Liver (tissue), 9 donors: ENCODE results near the gene CEL. TPM values are rescaled to one million over a fixed set of nuclear protein-coding genes. Genes with fewer than 3 reads are reported as not detected.

ENCODE experiments used
- DNase-seq: peaks from one replicate; pipeline ENCODE4 v3.0.0-alpha.2; 2017; ENCODE audit warnings: low spot score
- H3K27ac ChIP-seq, 2 donors: one replicate each; pipeline ENCODE4 v1.7.0; 2013; ENCODE audit warnings: inconsistent platforms in 2 of 2, low read length in 2 of 2, control low read depth in 1 of 2, low read depth in 1 of 2, mild to moderate bottlenecking in 1 of 2
- H3K27me3 ChIP-seq, 4 donors: one replicate each; pipeline versions ENCODE4 v1.6.1 to v1.7.0; 2013; ENCODE audit warnings: low read length in 3 of 4, inconsistent platforms in 1 of 4, mild to moderate bottlenecking in 1 of 4, moderate library complexity in 1 of 4; ENCODE audit not compliant: control insufficient read depth in 4 of 4, insufficient read depth in 4 of 4
- H3K36me3 ChIP-seq, 4 donors: one replicate each; pipeline versions ENCODE4 v1.6.1 to v1.7.0; 2013; ENCODE audit warnings: low read length in 3 of 4, mild to moderate bottlenecking in 3 of 4, low read depth in 1 of 4, moderate library complexity in 1 of 4; ENCODE audit not compliant: control insufficient read depth in 4 of 4, insufficient read depth in 3 of 4
- H3K4me1 ChIP-seq, 4 donors: one replicate each; pipeline versions ENCODE4 v1.6.1 to v1.7.0; 2013; ENCODE audit warnings: low read length in 3 of 4, mild to moderate bottlenecking in 3 of 4, moderate library complexity in 1 of 4; ENCODE audit not compliant: control insufficient read depth in 4 of 4, insufficient read depth in 4 of 4
- H3K4me3 ChIP-seq, 3 donors: one replicate each; pipeline versions ENCODE4 v1.6.1 to v1.7.0; 2013; ENCODE audit warnings: low read length in 3 of 3, control low read depth in 1 of 3, low read depth in 1 of 3, mild to moderate bottlenecking in 1 of 3
- H3K9ac ChIP-seq, 2 donors: one replicate each; pipeline ENCODE4 v1.7.0; 2013; ENCODE audit warnings: low read length in 2 of 2, mild to moderate bottlenecking in 2 of 2, moderate library complexity in 2 of 2, control low read depth in 1 of 2, low read depth in 1 of 2
- H3K9me3 ChIP-seq, 4 donors: one replicate each; pipeline versions ENCODE4 v1.6.1 to v1.7.0; 2013; ENCODE audit warnings: low read length in 3 of 4; ENCODE audit not compliant: control insufficient read depth in 4 of 4
- CTCF ChIP-seq: fragments of 150-350 bp; IDR thresholded peaks from 2 replicates; pipeline ENCODE4 v1.5.1; 2017; ENCODE audit warnings: improper control_type of control experiment, low read depth, low read length; ENCODE audit not compliant: missing input control
- EGR1 ChIP-seq, 2 donors: IDR thresholded peaks; 2 replicates each; pipeline ENCODE4 v1.6.1; 2016 to 2018; ENCODE audit warnings: antibody characterized with exemption in 2 of 2, low read depth in 2 of 2
- FOXA1 ChIP-seq: IDR thresholded peaks from 2 replicates; pipeline ENCODE4 v1.6.1; 2016; ENCODE audit warnings: antibody characterized with exemption
- FOXA2 ChIP-seq: IDR thresholded peaks from 2 replicates; pipeline ENCODE4 v1.6.1; 2016; ENCODE audit warnings: antibody characterized with exemption
- GABPA ChIP-seq, 2 donors: IDR thresholded peaks in 1 of 2; conservative IDR thresholded peaks in 1 of 2; 2 replicates each; pipeline ENCODE4 v1.6.1; 2016; ENCODE audit warnings: antibody characterized with exemption in 2 of 2, mild to moderate bottlenecking in 1 of 2, moderate library complexity in 1 of 2
- HNF4A ChIP-seq, 2 donors: conservative IDR thresholded peaks; 2 replicates each; pipeline ENCODE4 v1.6.1; 2016; ENCODE audit warnings: antibody characterized with exemption in 2 of 2, mild to moderate bottlenecking in 2 of 2
- HNF4G ChIP-seq: IDR thresholded peaks from 2 replicates; pipeline ENCODE4 v1.6.1; 2016; ENCODE audit warnings: antibody characterized with exemption
- JUND ChIP-seq, 2 donors: IDR thresholded peaks; 2 replicates each; pipeline ENCODE4 v1.6.1; 2016; ENCODE audit warnings: antibody characterized with exemption in 2 of 2
- NR2F2 ChIP-seq: IDR thresholded peaks from 2 replicates; pipeline ENCODE4 v1.6.1; 2016; ENCODE audit warnings: antibody characterized with exemption
- RAD21 ChIP-seq, 2 donors: IDR thresholded peaks; 2 replicates each; pipeline ENCODE4 v1.6.1; 2016; ENCODE audit warnings: antibody characterized with exemption in 2 of 2, mild to moderate bottlenecking in 2 of 2
- REST ChIP-seq: IDR thresholded peaks from 2 replicates; pipeline ENCODE4 v1.6.1; 2016; ENCODE audit warnings: antibody characterized with exemption, mild to moderate bottlenecking
- RXRA ChIP-seq, 2 donors: IDR thresholded peaks; 2 replicates each; pipeline ENCODE4 v1.6.1; 2017 to 2018; ENCODE audit warnings: antibody characterized with exemption in 2 of 2, mild to moderate bottlenecking in 1 of 2
- SP1 ChIP-seq: IDR thresholded peaks from 2 replicates; pipeline ENCODE4 v1.6.1; 2018; ENCODE audit warnings: antibody characterized with exemption, mild to moderate bottlenecking
- TAF1 ChIP-seq: conservative IDR thresholded peaks from 2 replicates; pipeline ENCODE4 v1.6.1; 2016; ENCODE audit warnings: antibody characterized with exemption, mild to moderate bottlenecking
- YY1 ChIP-seq: IDR thresholded peaks from 2 replicates; pipeline ENCODE4 v1.6.1; 2016; ENCODE audit warnings: antibody characterized with exemption, mild to moderate bottlenecking
- ZBTB33 ChIP-seq: IDR thresholded peaks from 2 replicates; pipeline ENCODE4 v1.6.1; 2016; ENCODE audit warnings: antibody characterized with exemption
- WGBS: extraction: QIAGEN DNeasy Blood & Tissue Kit; methylation state at CpG from one replicate; pipeline ENCODE4 v1.1.7; 2013; 5-methylcytosine and 5-hydroxymethylcytosine counted together
- polyA plus RNA-seq, 2 donors: library from polyadenylated mRNA; stranded (reverse) in 1 of 2; unstranded in 1 of 2; fragments of 200-250 nt in 1 of 2; fragments of >200 nt in 1 of 2; fragmentation: Nextera tagmentation in 1 of 2; extraction: Ambion mirVana in 1 of 2; gene quantifications; one replicate each; pipeline versions ENCODE4 v1.2.1 to v1.2.3, GENCODE V29; 2013 to 2015
- total RNA-seq, 2 donors: library from RNA; depleted of rRNA; stranded (reverse); fragments of >200 nt; gene quantifications; one replicate each; pipeline ENCODE4 v1.2.3, GENCODE V29; 2014
- TF ChIP-seq, protein P1 (sequence below): IDR thresholded peaks from 2 replicates; pipeline ENCODE4 v1.6.1; 2016; ENCODE audit warnings: antibody characterized with exemption
- TF ChIP-seq, protein P2 (sequence below): IDR thresholded peaks from 2 replicates; pipeline ENCODE4 v1.6.1; 2016; ENCODE audit warnings: antibody characterized with exemption
- donor health status: healthy.
- donor health status: healthy.
- donor health status: healthy.
- donor health status: healthy.
- donor health status: healthy.

Gene CEL
- total and polyA plus RNA-seq, 4 donors, result 0.08 to 0.25 (median 0.09) TPM; not detected in 1

GRCh38 chr9:133066181-133066983, 4.6 kb downstream of the CEL start:
- no peak for DNase-seq
- Histone ChIP-seq H3K4me3 (no peak overlapping the region), H3K36me3 (no peaks in the 10 kb centered on the region), H3K4me1 (no peaks in the 10 kb centered on the region), H3K9ac (no peak overlapping the region), H3K27me3 (no peaks in the 10 kb centered on the region), H3K9me3 (no peaks in the 10 kb centered on the region), H3K27ac (no peak overlapping the region)
- no peak for TF ChIP-seq ZBTB33
- no peak for TF ChIP-seq TAF1
- TF ChIP-seq JUND (IDR thresholded peaks at IDR 0.05), result no peak
- TF ChIP-seq FOXA2, result no peak
- TF ChIP-seq NR2F2, result no peak
- TF ChIP-seq SP1, result no peak
- WGBS, result 95% methylated on average over 25 of the region's 25 CpGs

- TF ChIP-seq SP1 (no peak), RAD21 (IDR thresholded peaks at IDR 0.05) (no peak), HNF4A (conservative IDR thresholded peaks at IDR 0.05) (no peak), RXRA (IDR thresholded peaks at IDR 0.05) (no peak), FOXA1 (no peak), GABPA (IDR thresholded peaks at IDR 0.05 in 1 of 2, conservative IDR thresholded peaks at IDR 0.05 in 1 of 2) (no peak), HNF4G (no peak), EGR1 (IDR thresholded peaks at IDR 0.05; ENCODE audit: low read depth in 2 of 2) (no peak), TAF1 (no peak), JUND (IDR thresholded peaks at IDR 0.05) (no peak), YY1 (no peak), ZBTB33 (no peak)
- no peak for DNase-seq
- Histone ChIP-seq H3K36me3 (no peaks in the 10 kb centered on the region), H3K4me1 (no peaks in the 10 kb centered on the region), H3K4me3 (no peak overlapping the region), H3K27me3 (no peaks in the 10 kb centered on the region), H3K9ac (no peak overlapping the region), H3K27ac (no peak overlapping the region), H3K9me3 (no peaks in the 10 kb centered on the region)
- 94% methylated on average over 11 of the region's 11 CpGs for WGBS
Measured at GRCh38 chr9:133067006-133067405, 5.2 kb downstream of the CEL start.

DNA sequence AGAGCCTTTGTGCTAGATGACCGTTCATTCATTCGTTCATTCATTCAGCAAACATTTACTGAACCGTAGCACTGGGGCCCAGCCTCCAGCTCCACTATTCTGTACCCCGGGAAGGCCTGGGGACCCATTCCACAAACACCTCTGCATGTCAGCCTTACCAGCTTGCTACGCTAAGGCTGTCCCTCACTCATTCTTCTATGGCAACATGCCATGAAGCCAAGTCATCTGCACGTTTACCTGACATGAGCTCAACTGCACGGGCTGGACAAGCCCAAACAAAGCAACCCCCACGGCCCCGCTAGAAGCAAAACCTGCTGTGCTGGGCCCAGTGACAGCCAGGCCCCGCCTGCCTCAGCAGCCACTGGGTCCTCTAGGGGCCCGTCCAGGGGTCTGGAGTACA, 6.0 kb downstream of the CEL start:
- H3K9me3 ChIP-seq, result no peaks in the 10 kb centered on the region
- no peak overlapping the region for H3K4me3 ChIP-seq
- WGBS, result 92% methylated on average over 11 of the region's 11 CpGs
- H3K27ac ChIP-seq, result no peak overlapping the region
- no peak for DNase-seq
- no peaks in the 10 kb centered on the region for H3K27me3 ChIP-seq
- no peaks in the 10 kb centered on the region for H3K4me1 ChIP-seq
- H3K36me3 ChIP-seq, result no peaks in the 10 kb centered on the region
- no peak overlapping the region for H3K9ac ChIP-seq
- TF ChIP-seq, protein P1, sequence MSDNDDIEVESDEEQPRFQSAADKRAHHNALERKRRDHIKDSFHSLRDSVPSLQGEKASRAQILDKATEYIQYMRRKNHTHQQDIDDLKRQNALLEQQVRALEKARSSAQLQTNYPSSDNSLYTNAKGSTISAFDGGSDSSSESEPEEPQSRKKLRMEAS, result no peak
- TF ChIP-seq, protein P2, sequence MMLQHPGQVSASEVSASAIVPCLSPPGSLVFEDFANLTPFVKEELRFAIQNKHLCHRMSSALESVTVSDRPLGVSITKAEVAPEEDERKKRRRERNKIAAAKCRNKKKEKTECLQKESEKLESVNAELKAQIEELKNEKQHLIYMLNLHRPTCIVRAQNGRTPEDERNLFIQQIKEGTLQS, result no peak
- TF ChIP-seq REST, result no peak
- TF ChIP-seq YY1, result no peak
- TF ChIP-seq HNF4A (conservative IDR thresholded peaks at IDR 0.05), result no peak
- no peak for TF ChIP-seq TAF1
- no peak for TF ChIP-seq EGR1 (IDR thresholded peaks at IDR 0.05; ENCODE audit: low read depth in 2 of 2)
- TF ChIP-seq HNF4G, result no peak
- TF ChIP-seq CTCF, result no peak
- no peak for TF ChIP-seq NR2F2
